Ovary (tissue), 9 donors: Measurements from ENCODE around the gene ZNF283. TPM values are rescaled to one million over a fixed set of nuclear protein-coding genes. Genes with fewer than 3 reads are reported as not detected.
"Not testable (repeated sequence)": the region's sequence is repeated elsewhere in the genome, so short reads cannot be mapped to it uniquely, and the experiment has no call there.

ENCODE experiments used
- DNase-seq, 5 donors: peaks; one replicate each; pipeline ENCODE4 v3.0.0-alpha.2; 2019 to 2020
- H3K27ac ChIP-seq, 2 donors: fragments of 200-600 bp; one replicate each; pipeline versions ENCODE4 v1.5.1 to v1.8.0; 2019 to 2022
- H3K27me3 ChIP-seq: fragments of 200-600 bp; one replicate; pipeline ENCODE4 v1.8.0; 2022
- H3K36me3 ChIP-seq: fragments of 200-600 bp; sonication (generic); one replicate; pipeline ENCODE4 v1.5.1; 2019
- H3K4me1 ChIP-seq: one replicate; pipeline ENCODE4 v1.8.1; 2013; ENCODE audit warnings: mild to moderate bottlenecking, moderate library complexity; ENCODE audit not compliant: insufficient read depth
- H3K4me3 ChIP-seq: fragments of 200-600 bp; sonication (generic); one replicate; pipeline ENCODE4 v1.5.1; 2017
- H3K9me3 ChIP-seq, 2 donors: fragments of 200-600 bp in 1 of 2; sonication (generic) in 1 of 2; one replicate each; pipeline versions ENCODE4 v1.5.1 to v1.8.1; 2013 to 2019; ENCODE audit warnings: mild to moderate bottlenecking in 1 of 2, moderate library complexity in 1 of 2
- CTCF ChIP-seq, 3 donors: fragments of 450-650 bp in 2 of 3; fragments of 200-600 bp in 1 of 3; IDR thresholded peaks; one replicate each; pipeline versions ENCODE4 v1.5.1 to v1.8.0; 2016 to 2022; ENCODE audit warnings: antibody characterized with exemption in 3 of 3, mild to moderate bottlenecking in 1 of 3
- EP300 ChIP-seq: sonication (generic); formaldehyde crosslinking; IDR thresholded peaks from one replicate; pipeline ENCODE4 v1.6.1; 2017; ENCODE audit warnings: antibody characterized with exemption
- POLR2A ChIP-seq: fragments of 450-650 bp; IDR thresholded peaks from one replicate; pipeline ENCODE4 v1.6.1; 2017; ENCODE audit warnings: antibody characterized with exemption, mild to moderate bottlenecking, moderate library complexity
- WGBS, 3 donors: extraction: QIAGEN DNeasy Blood & Tissue Kit in 1 of 3; methylation state at CpG; one replicate each; pipeline versions ENCODE4 v1.1.5 to v1.1.7; 2013 to 2017; 5-methylcytosine and 5-hydroxymethylcytosine counted together
- intact Hi-C, 4 donors: fragments of 100-400 bp; cut with DNase I; formaldehyde crosslinking; loops; one replicate each; pipeline versions ENCODE4 v1.11.0 to v1.15.1; 2022 to 2023
- polyA plus RNA-seq, 2 donors: library from polyadenylated mRNA; stranded (reverse); fragments of 200-250 nt in 1 of 2; fragments of 350-450 nt in 1 of 2; fragmentation: Illumina TruSeq in 1 of 2; extraction: RNeasy Lipid Tissue Mini Kit (QIAGEN cat#74804) in 1 of 2; gene quantifications; one replicate each; pipeline ENCODE4 v1.2.3, GENCODE V29; 2013 to 2014
- total RNA-seq, 7 donors: library from RNA; depleted of rRNA in 2 of 7; stranded (reverse); fragments of >200 nt in 2 of 7; fragmentation: NEBNext Ultra II Directional in 3 of 7; extraction: Animal tissue kit (Norgen Biotek cat#: 25700) in 3 of 7; gene quantifications; one replicate each; pipeline versions ENCODE4 v1.1.0 to v1.2.4, GENCODE V29; 2016 to 2023
- donor health status: DM: no; HTN: no; CAD: no; lungs with moderate emphysema.
- donor health status: DM: no; HTN: no; CAD: no.
- donor health status: Bipolar disorder and iron deficiency.
- donor health status: DM: yes; HTN: yes; CAD: no.
- donor health status: DM: no; HTN: no; CAD: no.
- donor health status: DM: yes; HTN: yes; CAD: no.

The ZNF283 gene
- total and polyA plus RNA-seq, 9 donors: 3.2 to 14.6 (median 10.9) TPM

GRCh38 chr19:43804432-43804831, 22.7 kb upstream of the ZNF283 start:
- TF ChIP-seq EP300 (no peak), POLR2A (no peak)
- H3K27ac ChIP-seq: no peak overlapping the region
- H3K4me3 ChIP-seq: no peak overlapping the region
- 41 to 50% (median 44%) methylated on average over 2 of the region's 2 CpGs for WGBS, 3 donors
- H3K4me1 ChIP-seq: no peaks in the 10 kb centered on the region
- intact Hi-C loops: no loop called here
- H3K36me3 ChIP-seq: no peaks in the 10 kb centered on the region
- no peaks in the 10 kb centered on the region for H3K27me3 ChIP-seq
- no peaks in the 10 kb centered on the region for H3K9me3 ChIP-seq
- no peak for DNase-seq

- 86 to 92% (median 89%) methylated on average over 7 of the region's 7 CpGs for WGBS, 3 donors
- DNase-seq, H3K27me3 ChIP-seq, intact Hi-C loops, H3K4me1 ChIP-seq, H3K4me3 ChIP-seq, H3K27ac ChIP-seq, H3K36me3 ChIP-seq, H3K9me3 ChIP-seq: not testable (repeated sequence)
Measured at GRCh38 chr19:43806401-43806800, 20.7 kb upstream of the ZNF283 start.

- no peaks in the 10 kb centered on the region for H3K4me1 ChIP-seq
- H3K4me3 ChIP-seq: no peak overlapping the region
- intact Hi-C loops: no loop called here
- WGBS, 3 donors: 71 to 74% (median 73%) methylated on average over 5 of the region's 5 CpGs
- H3K27me3 ChIP-seq: no peaks in the 10 kb centered on the region
- no peak for TF ChIP-seq CTCF (IDR thresholded peaks at IDR 0.05)
- no peak for TF ChIP-seq POLR2A
- TF ChIP-seq EP300: no peak
- no peak for DNase-seq
- H3K27ac ChIP-seq: no peak overlapping the region
- H3K36me3 ChIP-seq: no peaks in the 10 kb centered on the region
- no peaks in the 10 kb centered on the region for H3K9me3 ChIP-seq
Measured at GRCh38 chr19:43806848-43807247, 20.3 kb upstream of the ZNF283 start.

- Histone ChIP-seq H3K27me3 (no peaks in the 10 kb centered on the region), H3K36me3 (no peaks in the 10 kb centered on the region), H3K4me3 (no peak overlapping the region), H3K27ac (no peak overlapping the region), H3K9me3 (no peaks in the 10 kb centered on the region), H3K4me1 (no peaks in the 10 kb centered on the region)
- TF ChIP-seq POLR2A (no peak), EP300 (no peak), CTCF (IDR thresholded peaks at IDR 0.05) (no peak)
- no peak for DNase-seq
- intact Hi-C loops: no loop called here
Measured at GRCh38 chr19:43807651-43808050, 19.5 kb upstream of the ZNF283 start.

- 36 to 44% (median 41%) methylated on average over 8 of the region's 8 CpGs for WGBS, 3 donors
- H3K4me1 ChIP-seq: no peaks in the 10 kb centered on the region
- TF ChIP-seq EP300 (no peak), CTCF (IDR thresholded peaks at IDR 0.05) (peak in 1 of 3 donors; percentile 37), POLR2A (no peak)
Measured at GRCh38 chr19:43809762-43810696, 17.1 kb upstream of the ZNF283 start.

More at GRCh38 chr19:43809762-43810696, 17.1 kb upstream of the ZNF283 start:
- intact Hi-C loops: no loop called here
- no peaks in the 10 kb centered on the region for H3K27me3 ChIP-seq
- H3K27ac ChIP-seq: no peak overlapping the region
- H3K36me3 ChIP-seq: no peaks in the 10 kb centered on the region
- H3K4me3 ChIP-seq: no peak overlapping the region
- H3K9me3 ChIP-seq: peaks cover 0 to 2% of the 10 kb centered on the region in 2 donors
- no peak for DNase-seq
